H9 (cell line): Measurements from ENCODE around the gene STOM. TPM values are rescaled to one million over a fixed set of nuclear protein-coding genes. Genes with fewer than 3 reads are reported as not detected.

Experiments
- DNase-seq: peaks from one replicate; pipeline ENCODE4 v3.0.0-alpha.2; 2017
- H2AFZ ChIP-seq: one replicate; pipeline ENCODE4 v1.6.1; 2013; ENCODE audit warnings: mild to moderate bottlenecking, low read length, control low read depth, moderate library complexity
- H2AK5ac ChIP-seq: 2 replicates; pipeline ENCODE4 v1.6.1; 2013; ENCODE audit warnings: low read length, control low read depth, mixed read lengths; ENCODE audit not compliant: insufficient read length
- H2BK120ac ChIP-seq: one replicate; pipeline ENCODE4 v1.6.1; 2013; ENCODE audit warnings: low read depth, mild to moderate bottlenecking, low read length, control low read depth, inconsistent platforms; ENCODE audit not compliant: poor library complexity, severe bottlenecking
- H2BK12ac ChIP-seq: 2 replicates; pipeline ENCODE4 v1.6.1; 2013; ENCODE audit warnings: low read length, control low read depth, mixed read lengths, low read depth; ENCODE audit not compliant: insufficient read length
- H2BK15ac ChIP-seq: 2 replicates; pipeline ENCODE4 v1.6.1; 2013; ENCODE audit warnings: low read depth, low read length, control low read depth
- H2BK20ac ChIP-seq: one replicate; pipeline ENCODE4 v1.6.1; 2013; ENCODE audit warnings: low read depth, mild to moderate bottlenecking, low read length, control low read depth, inconsistent platforms; ENCODE audit not compliant: poor library complexity, severe bottlenecking
- H2BK5ac ChIP-seq: 2 replicates; pipeline ENCODE4 v1.6.1; 2013; ENCODE audit warnings: low read length, control low read depth, mixed read lengths; ENCODE audit not compliant: insufficient read length
- H3K14ac ChIP-seq: 2 replicates; pipeline ENCODE4 v1.6.1; 2013; ENCODE audit warnings: low read length, control low read depth; ENCODE audit not compliant: insufficient read depth
- H3K18ac ChIP-seq: 2 replicates; pipeline ENCODE4 v1.6.1; 2013; ENCODE audit warnings: low read depth, mild to moderate bottlenecking, mixed read lengths, low read length, control low read depth; ENCODE audit not compliant: insufficient read length
- H3K23ac ChIP-seq: 2 replicates; pipeline ENCODE4 v1.6.1; 2013; ENCODE audit warnings: low read length, control low read depth, mixed read lengths, low read depth; ENCODE audit not compliant: insufficient read length
- H3K23me2 ChIP-seq: 2 replicates; pipeline ENCODE4 v1.6.1; 2013; ENCODE audit warnings: low read depth, mild to moderate bottlenecking, mixed read lengths, low read length, control low read depth; ENCODE audit not compliant: insufficient read length, poor library complexity, severe bottlenecking
- H3K27ac ChIP-seq: 2 replicates; pipeline ENCODE4 v1.5.1; 2013; ENCODE audit warnings: low read length, control low read depth, mixed read lengths, low read depth; ENCODE audit not compliant: insufficient read length
- H3K27me3 ChIP-seq: 2 replicates; pipeline ENCODE4 v1.6.1; 2013; ENCODE audit warnings: low read length, control low read depth, inconsistent platforms; ENCODE audit not compliant: insufficient read depth
- H3K4ac ChIP-seq: 2 replicates; pipeline ENCODE4 v1.6.1; 2013; ENCODE audit warnings: low read depth, mild to moderate bottlenecking, control low read depth, inconsistent platforms, low read length, moderate library complexity
- H3K4me1 ChIP-seq: 2 replicates; pipeline ENCODE4 v1.6.1; 2013; ENCODE audit warnings: low read length, control low read depth, inconsistent platforms; ENCODE audit not compliant: insufficient read depth
- H3K4me2 ChIP-seq: 2 replicates; pipeline ENCODE4 v1.6.1; 2013; ENCODE audit warnings: low read length, control low read depth, mixed read lengths; ENCODE audit not compliant: insufficient read length, insufficient read depth
- H3K56ac ChIP-seq: 2 replicates; pipeline ENCODE4 v1.6.1; 2013; ENCODE audit warnings: low read depth, mild to moderate bottlenecking, mixed read lengths, low read length, control low read depth; ENCODE audit not compliant: insufficient read length
- H3K79me1 ChIP-seq: 2 replicates; pipeline ENCODE4 v1.6.1; 2013; ENCODE audit warnings: low read depth, mild to moderate bottlenecking, moderate library complexity, low read length, control low read depth, inconsistent platforms; ENCODE audit not compliant: insufficient read depth, poor library complexity, severe bottlenecking
- H3K79me2 ChIP-seq: 2 replicates; pipeline ENCODE4 v1.6.1; 2013; ENCODE audit warnings: low read length, control low read depth, inconsistent platforms; ENCODE audit not compliant: insufficient read depth
- H3K9ac ChIP-seq: 2 replicates; pipeline ENCODE4 v1.6.1; 2013; ENCODE audit warnings: low read length, control low read depth, mixed read lengths; ENCODE audit not compliant: insufficient read length; ENCODE audit errors: extremely low read depth
- H3K9me3 ChIP-seq: one replicate; pipeline ENCODE4 v1.6.1; 2013; ENCODE audit warnings: low read depth, low read length, inconsistent platforms; ENCODE audit not compliant: control insufficient read depth
- H3T11ph ChIP-seq: one replicate; pipeline ENCODE4 v1.6.1; 2013; ENCODE audit warnings: mild to moderate bottlenecking, low read length, control low read depth, inconsistent platforms
- H4K20me1 ChIP-seq: one replicate; pipeline ENCODE4 v1.6.1; 2013; ENCODE audit not compliant: control insufficient read depth, insufficient read length, insufficient read depth
- H4K5ac ChIP-seq: 2 replicates; pipeline ENCODE4 v1.6.1; 2013; ENCODE audit warnings: low read depth, mild to moderate bottlenecking, mixed read lengths, low read length, control low read depth; ENCODE audit not compliant: insufficient read length
- H4K8ac ChIP-seq: replicated peaks from 2 replicates; pipeline ENCODE4 v1.6.1; 2013; ENCODE audit warnings: low read length, control low read depth, mixed read lengths, low read depth; ENCODE audit not compliant: insufficient read length
- H4K91ac ChIP-seq: 2 replicates; pipeline ENCODE4 v1.6.1; 2013; ENCODE audit warnings: low read depth, mild to moderate bottlenecking, moderate library complexity, mixed read lengths, low read length, control low read depth; ENCODE audit not compliant: insufficient read length
- H3K27ac Mint-ChIP-seq, 3 experiments: 2 replicates in 2 of 3; 3 replicates in 1 of 3; pipeline ENCODE4 v1.8.0; 2020 to 2021; ENCODE audit warnings: mixed read lengths in 3 of 3, mild to moderate bottlenecking in 1 of 3, moderate library complexity in 1 of 3
- H3K27me3 Mint-ChIP-seq: 2 replicates; pipeline ENCODE4 v1.8.0; 2021; ENCODE audit warnings: low read depth, mild to moderate bottlenecking, moderate library complexity, mixed read lengths
- H3K36me3 Mint-ChIP-seq, 3 experiments: 2 replicates in 2 of 3; 3 replicates in 1 of 3; pipeline ENCODE4 v1.8.0; 2020 to 2021; ENCODE audit warnings: low read depth in 3 of 3, mixed read lengths in 3 of 3; ENCODE audit not compliant: insufficient read depth in 1 of 3
- H3K4me1 Mint-ChIP-seq, 2 experiments: 2 replicates each; pipeline ENCODE4 v1.8.0; 2020; ENCODE audit warnings: mixed read lengths in 2 of 2
- H3K4me3 Mint-ChIP-seq, 2 experiments: 2 replicates in 1 of 2; 3 replicates in 1 of 2; pipeline ENCODE4 v1.8.0; 2020 to 2021; ENCODE audit warnings: mild to moderate bottlenecking in 2 of 2, mixed read lengths in 2 of 2, moderate library complexity in 1 of 2
- H3K9me3 Mint-ChIP-seq, 2 experiments: 2 replicates in 1 of 2; 3 replicates in 1 of 2; pipeline ENCODE4 v1.8.0; 2020; ENCODE audit warnings: mild to moderate bottlenecking in 2 of 2, mixed read lengths in 2 of 2, moderate library complexity in 1 of 2
- CTCF ChIP-seq: fragments of 200-600 bp; sonication (generic); conservative IDR thresholded peaks from 3 replicates; pipeline ENCODE4 v1.8.0; 2021; ENCODE audit warnings: antibody characterized with exemption, mild to moderate bottlenecking
- WGBS: extraction: QIAGEN DNeasy Blood & Tissue Kit; methylation state at CpG from one replicate; pipeline ENCODE4 v1.1.7; 2013; ENCODE audit warnings: missing lambda C conversion rate, low lambda C conversion rate, mixed read lengths; ENCODE audit not compliant: insufficient read length; ENCODE audit errors: extremely low coverage; 5-methylcytosine and 5-hydroxymethylcytosine counted together
- total RNA-seq: library from RNA; stranded (reverse); gene quantifications from 2 replicates; pipeline ENCODE4 v1.2.1, GENCODE V29; 2021

Gene STOM
- total RNA-seq, 1 experiment from 2014 or later: 15.3 TPM

GRCh38 chr9:121362813-121363621, 7.0 kb downstream of the STOM start:
- no peaks in the 10 kb centered on the region for H3K27me3 ChIP-seq
- H3K36me3 Mint-ChIP-seq: no peaks in the 10 kb centered on the region
- no peak overlapping the region for H3K27ac ChIP-seq
- no peak for TF ChIP-seq CTCF
- no peak overlapping the region for H2AFZ ChIP-seq
- H3K79me1 ChIP-seq: no peaks in the 10 kb centered on the region
- no peak overlapping the region for H3T11ph ChIP-seq
- H3K27me3 Mint-ChIP-seq: peaks cover 5% of the 10 kb centered on the region
- no peak overlapping the region for H3K9ac ChIP-seq
- peaks cover 7 to 19% of the 10 kb centered on the region in 2 experiments for H3K4me1 Mint-ChIP-seq
- H4K20me1 ChIP-seq: no peaks in the 10 kb centered on the region
- H4K5ac ChIP-seq: no peak overlapping the region
- no peak overlapping the region for H3K4me3 Mint-ChIP-seq
- H2BK15ac ChIP-seq: no peak overlapping the region
- no peaks in the 10 kb centered on the region for H3K4me1 ChIP-seq
- H2BK120ac ChIP-seq: no peak overlapping the region
- no peaks in the 10 kb centered on the region for H3K9me3 Mint-ChIP-seq
- WGBS: no CpG with 5 or more reads among the region's 2 CpGs
- no peaks in the 10 kb centered on the region for H3K23me2 ChIP-seq
- no peak for DNase-seq
- H2BK12ac ChIP-seq: no peak overlapping the region
- H2AK5ac ChIP-seq: no peak overlapping the region
- no peak overlapping the region for H3K18ac ChIP-seq
- H3K4ac ChIP-seq: no peak overlapping the region
- H3K56ac ChIP-seq: no peak overlapping the region
- no peak overlapping the region for H2BK5ac ChIP-seq
- no peak overlapping the region for H3K14ac ChIP-seq
- H3K23ac ChIP-seq: no peak overlapping the region
- no peak overlapping the region for H2BK20ac ChIP-seq
- H3K9me3 ChIP-seq: no peaks in the 10 kb centered on the region
- no peak overlapping the region for H4K91ac ChIP-seq
- no peak overlapping the region for H3K4me2 ChIP-seq
- H3K79me2 ChIP-seq: no peaks in the 10 kb centered on the region
- no peak overlapping the region for H4K8ac ChIP-seq
- H3K27ac Mint-ChIP-seq: no peak overlapping the region
